DMS 273 treated with DMSO at 0.1 percent for 48 hours (cell line): ENCODE data around the gene HTR3B.
"Not testable (repeated sequence)": the region's sequence is repeated elsewhere in the genome, so short reads cannot be mapped to it uniquely, and the experiment has no call there.

Experiments
- DNase-seq: peaks from one replicate; lab custom pipeline; 2025; lab: John Stamatoyannopoulos, UW

Gene HTR3B, protein sequence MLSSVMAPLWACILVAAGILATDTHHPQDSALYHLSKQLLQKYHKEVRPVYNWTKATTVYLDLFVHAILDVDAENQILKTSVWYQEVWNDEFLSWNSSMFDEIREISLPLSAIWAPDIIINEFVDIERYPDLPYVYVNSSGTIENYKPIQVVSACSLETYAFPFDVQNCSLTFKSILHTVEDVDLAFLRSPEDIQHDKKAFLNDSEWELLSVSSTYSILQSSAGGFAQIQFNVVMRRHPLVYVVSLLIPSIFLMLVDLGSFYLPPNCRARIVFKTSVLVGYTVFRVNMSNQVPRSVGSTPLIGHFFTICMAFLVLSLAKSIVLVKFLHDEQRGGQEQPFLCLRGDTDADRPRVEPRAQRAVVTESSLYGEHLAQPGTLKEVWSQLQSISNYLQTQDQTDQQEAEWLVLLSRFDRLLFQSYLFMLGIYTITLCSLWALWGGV

GRCh38 chr11:113904379-113905101 lies at the start of gene HTR3B:
HTR3B (plus strand) TSS chr11:113904796; CDS start chr11:113904934, 138 bp downstream.
- no peak for DNase-seq

GRCh38 chr11:113855803-113856202 lies 48.8 kb upstream of the HTR3B start:
- no peak for DNase-seq

GRCh38 chr11:113856966-113857759 lies 47.4 kb upstream of the HTR3B start:
- DNase-seq = no peak

DNA sequence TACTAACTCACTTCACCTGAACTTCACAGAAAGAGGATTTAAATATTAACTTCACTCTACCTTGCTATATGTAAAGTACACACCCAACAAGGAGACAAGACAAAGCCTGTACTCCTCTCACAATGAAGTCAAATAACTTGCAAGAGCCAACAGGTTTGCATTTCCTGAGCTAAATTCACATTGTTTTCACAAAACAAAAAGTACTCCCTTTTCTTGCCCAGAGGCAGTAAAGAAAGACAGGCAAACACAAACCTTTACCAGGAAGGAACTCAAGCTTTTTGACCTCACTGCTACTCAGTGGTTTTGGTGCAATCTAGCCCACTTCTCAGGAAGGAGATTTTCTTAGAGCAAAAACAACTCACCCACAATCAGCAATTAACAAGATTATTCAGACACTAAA lies 44.9 kb upstream of the HTR3B start:
- no peak for DNase-seq

DNA sequence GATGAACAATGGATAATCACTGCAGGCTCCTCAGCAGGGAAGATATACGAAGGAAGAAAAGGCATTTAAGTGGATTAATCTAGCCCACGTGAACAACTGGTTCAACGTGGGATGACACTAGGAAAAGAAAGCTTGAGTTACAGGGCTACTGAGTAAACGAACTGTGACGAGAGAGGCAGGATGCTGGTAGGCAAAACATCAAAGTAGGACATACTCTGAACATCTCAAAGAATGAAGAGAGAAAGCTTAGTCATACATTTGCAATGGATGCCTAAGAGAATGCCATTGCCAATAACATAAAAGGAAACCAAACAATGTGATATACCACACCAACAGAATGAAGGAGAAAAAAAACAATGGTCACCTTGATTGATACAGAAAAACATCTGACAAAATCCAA lies 42.2 kb upstream of the HTR3B start:
- DNase-seq = no peak

DNA sequence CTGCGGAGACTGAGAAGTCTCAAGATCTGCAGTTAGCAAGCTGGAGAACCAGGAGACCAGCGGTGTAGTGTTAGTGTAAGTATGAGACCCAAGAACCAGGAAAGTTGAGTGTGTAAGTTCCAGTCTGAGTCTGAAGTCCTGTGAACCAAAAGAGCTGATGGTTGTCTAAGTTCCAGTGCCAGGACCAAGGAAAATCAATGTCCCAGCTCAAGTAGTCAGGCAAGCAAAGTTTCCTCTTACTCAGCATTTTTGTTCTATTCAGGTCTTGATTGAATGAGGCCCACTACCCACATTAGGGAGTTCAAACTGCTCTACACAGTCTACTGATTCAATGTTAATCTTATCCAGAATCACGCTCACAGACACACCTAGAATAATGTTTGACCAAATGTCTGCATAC lies 40.2 kb upstream of the HTR3B start:
- DNase-seq = no peak

DNA sequence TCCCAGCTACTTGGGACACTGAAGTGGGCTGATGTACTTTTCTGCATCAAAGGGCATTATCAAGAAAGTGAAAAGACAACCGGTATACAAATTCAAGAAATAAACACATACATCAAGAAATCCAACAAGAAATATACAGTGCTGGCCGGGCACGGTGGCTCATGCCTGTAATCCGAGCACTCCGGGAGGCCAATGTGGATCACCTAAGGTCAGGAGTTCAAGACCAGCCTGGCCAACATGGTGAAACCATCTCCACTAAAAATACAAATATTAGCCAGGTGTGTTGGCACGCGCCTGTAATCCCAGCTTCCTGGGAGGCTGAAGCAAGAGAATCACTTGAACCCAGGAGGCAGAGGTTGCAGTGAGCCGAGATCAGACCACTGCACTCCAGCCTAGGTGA lies 38.7 kb upstream of the HTR3B start:
- no peak for DNase-seq

- DNase-seq = no peak
Observed at GRCh38 chr11:113867843-113868503, 36.6 kb upstream of the HTR3B start.

DNA sequence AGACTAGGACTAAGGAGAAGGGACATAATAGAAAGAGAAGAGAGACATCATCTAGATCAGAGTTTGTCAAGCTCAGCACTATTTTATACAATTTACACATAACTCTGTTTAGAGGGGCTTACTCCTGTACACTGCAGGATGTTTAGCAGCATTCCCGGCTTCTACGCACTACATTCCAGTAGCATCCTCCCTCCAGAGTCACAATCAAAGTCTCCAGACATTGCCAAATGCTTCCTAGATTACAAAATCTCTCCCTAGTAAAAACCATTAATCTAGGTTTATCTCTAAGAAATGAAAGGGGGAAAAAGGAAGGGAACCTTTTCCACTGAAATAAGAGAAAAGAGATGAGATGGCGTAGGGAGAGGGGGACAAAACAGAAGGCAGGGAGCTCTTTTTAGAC lies 33.3 kb upstream of the HTR3B start:
- DNase-seq = no peak

GRCh38 chr11:113873236-113873626 lies 31.4 kb upstream of the HTR3B start:
- DNase-seq = no peak

DNA sequence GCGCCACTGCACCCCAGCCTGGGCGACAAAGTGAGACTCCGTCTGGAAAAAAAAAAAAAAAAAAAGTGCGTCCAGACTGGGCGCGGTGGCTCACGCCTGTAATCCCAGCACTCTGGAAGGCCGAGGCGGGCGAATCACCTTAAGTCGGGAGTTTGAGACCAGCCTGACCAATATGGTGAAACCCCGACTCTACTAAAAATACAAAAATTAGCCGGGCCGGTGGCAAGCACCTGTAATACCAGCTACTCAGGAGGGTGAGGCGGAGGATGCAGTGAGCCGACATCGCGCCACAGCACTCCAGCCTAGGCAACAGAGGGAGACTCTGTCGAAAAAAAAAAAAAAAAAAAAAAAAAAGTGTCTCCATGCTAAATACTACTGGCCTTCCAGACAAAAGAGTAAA lies 30.5 kb upstream of the HTR3B start:
- DNase-seq = no peak

DNA sequence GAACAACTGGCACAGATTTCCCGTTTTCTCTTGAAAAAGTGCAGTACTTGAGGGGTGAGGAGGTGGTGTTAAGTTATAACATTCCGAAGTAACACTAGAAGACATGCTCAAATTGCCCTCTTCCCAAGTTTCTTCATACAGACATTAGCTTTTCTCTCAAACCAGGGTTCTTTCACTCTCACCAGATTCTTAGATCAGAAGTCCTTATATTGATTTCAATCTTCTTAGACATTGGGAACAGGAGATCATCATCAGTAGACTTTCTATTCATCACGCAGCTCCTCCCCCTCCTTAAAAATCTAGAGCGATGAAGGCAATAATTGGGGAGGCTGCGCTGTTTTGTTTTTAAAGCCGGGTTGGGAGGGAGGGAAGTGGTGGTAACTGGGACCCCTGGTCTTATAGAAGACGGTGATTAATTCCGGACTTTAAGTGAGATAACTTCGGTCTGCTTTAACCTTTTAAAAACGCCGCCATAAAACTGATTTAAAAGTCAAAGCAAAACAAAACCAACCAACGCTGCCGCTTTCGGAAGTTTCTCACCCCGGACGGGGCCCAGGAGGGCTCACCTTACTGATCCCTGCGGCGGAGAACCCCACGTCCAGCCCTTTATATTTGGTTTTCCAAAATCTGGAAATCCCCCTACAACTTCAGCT lies 29.9 kb upstream of the HTR3B start:
- DNase-seq = no peak

- peak; percentile 54 for DNase-seq
Observed at GRCh38 chr11:113875234-113876073, 29.1 kb upstream of the HTR3B start, which contains the start of gene USP28. USP28 (minus strand) TSS chr11:113875572; CDS start chr11:113875501, 71 bp downstream.

GRCh38 chr11:113876074-113876797 lies 28.4 kb upstream of the HTR3B start:
- no peak for DNase-seq

- DNase-seq = no peak
Observed at GRCh38 chr11:113876798-113877669, 27.6 kb upstream of the HTR3B start.

GRCh38 chr11:113877670-113878055 lies 26.9 kb upstream of the HTR3B start:
- no peak for DNase-seq

DNA sequence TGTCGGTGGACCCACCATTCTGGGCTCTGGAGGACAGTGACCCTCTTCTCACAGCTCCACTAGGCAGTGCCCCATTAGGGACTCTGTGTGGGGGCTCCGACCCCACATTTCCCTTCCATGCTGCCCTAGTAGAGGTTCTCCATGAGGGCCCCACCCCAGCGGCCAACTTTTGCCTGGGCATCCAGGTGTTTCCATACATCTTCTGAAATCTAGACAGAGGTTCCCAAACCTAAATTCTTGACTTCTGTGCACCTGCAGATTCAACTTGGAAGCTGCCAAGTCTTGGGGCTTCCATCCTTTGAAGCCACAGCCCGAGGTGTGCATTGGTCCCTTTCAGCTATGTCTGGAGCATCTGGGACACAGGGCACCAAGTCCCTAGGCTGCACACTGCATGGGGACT lies 25.1 kb upstream of the HTR3B start:
- DNase-seq = not testable (repeated sequence)

GRCh38 chr11:113880971-113881370 lies 23.6 kb upstream of the HTR3B start:
- DNase-seq = no peak

DNA sequence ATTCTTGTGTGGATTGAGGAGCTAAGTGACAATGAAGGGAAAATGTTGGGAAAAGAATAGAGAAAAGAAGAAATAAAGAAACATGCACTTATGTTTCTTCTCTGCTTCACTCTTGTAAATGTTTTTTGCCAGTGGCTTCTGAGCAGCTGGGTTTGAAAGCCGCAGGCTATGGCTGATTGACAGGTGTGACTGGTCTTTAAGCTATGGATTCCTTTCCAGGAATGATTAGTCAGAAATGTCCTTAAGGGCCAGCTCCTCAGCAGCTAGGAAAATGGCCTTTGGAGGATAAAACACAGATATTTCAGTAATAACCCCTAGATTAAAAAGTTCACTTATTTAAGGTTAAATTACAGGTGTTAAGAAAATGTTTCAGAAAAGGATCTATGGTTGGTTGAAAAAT lies 22.7 kb upstream of the HTR3B start:
- no peak for DNase-seq
